ENCODE data around the gene SCAMP4.
A peak's percentile ranks its signal among the peaks of the same experiment; 100 is the strongest.
"Not testable (repeated sequence)": the region's sequence is repeated elsewhere in the genome, so short reads cannot be mapped to it uniquely, and the experiment has no call there.

The SCAMP4 gene

GRCh38 chr19:1883784-1884183 is 21.4 kb upstream of the SCAMP4 start:
- no peak for DNase-seq

- no peak for DNase-seq
Observed at GRCh38 chr19:1884291-1884718, 20.9 kb upstream of the SCAMP4 start.

GRCh38 chr19:1884719-1885334 is 20.4 kb upstream of the SCAMP4 start:
- no peak for DNase-seq

GRCh38 chr19:1885398-1886119 is 19.6 kb upstream of the SCAMP4 start, which contains the start of gene ABHD17A:
TSS of gene ABHD17A (minus strand) at chr19:1885496. CDS start at chr19:1881566, 3,930 bp downstream.
- peak; percentile 90 for DNase-seq

- DNase-seq = not testable (repeated sequence)
Observed at GRCh38 chr19:1886360-1886759, 18.8 kb upstream of the SCAMP4 start.

GRCh38 chr19:1888385-1888784 is 16.8 kb upstream of the SCAMP4 start:
- no peak for DNase-seq

GRCh38 chr19:1889907-1890306 is 15.3 kb upstream of the SCAMP4 start:
- no peak for DNase-seq

GRCh38 chr19:1893791-1894190 is 11.4 kb upstream of the SCAMP4 start:
- no peak for DNase-seq

GRCh38 chr19:1896508-1896907 is 8.7 kb upstream of the SCAMP4 start:
- DNase-seq = no peak

GRCh38 chr19:1901940-1902404 is 3.2 kb upstream of the SCAMP4 start:
- DNase-seq = no peak

GRCh38 chr19:1902923-1903322 is 2.3 kb upstream of the SCAMP4 start:
- DNase-seq = no peak

GRCh38 chr19:1904860-1905109 is 414 bp upstream of the SCAMP4 start:
- DNase-seq = no peak

- no peak for DNase-seq
Observed at GRCh38 chr19:1905863-1906375, 720 bp downstream of the SCAMP4 start.

- DNase-seq = no peak
Observed at GRCh38 chr19:1906985-1907562, 1.9 kb downstream of the SCAMP4 start.

- no peak for DNase-seq
Observed at GRCh38 chr19:1907563-1908363, 2.6 kb downstream of the SCAMP4 start.

- DNase-seq = no peak
Observed at GRCh38 chr19:1908364-1908678, 3.1 kb downstream of the SCAMP4 start.

- DNase-seq = peak; percentile 57
Observed at GRCh38 chr19:1909761-1910080, 4.5 kb downstream of the SCAMP4 start.

- DNase-seq = no peak
Observed at GRCh38 chr19:1910177-1910576, 5.0 kb downstream of the SCAMP4 start.

- no peak for DNase-seq
Observed at GRCh38 chr19:1911098-1911497, 5.9 kb downstream of the SCAMP4 start.

- no peak for DNase-seq
Observed at GRCh38 chr19:1911995-1912394, 6.8 kb downstream of the SCAMP4 start.

GRCh38 chr19:1912760-1913505 is 7.7 kb downstream of the SCAMP4 start:
- DNase-seq = no peak

- DNase-seq = no peak
Observed at GRCh38 chr19:1913781-1914577, 8.8 kb downstream of the SCAMP4 start.

All from GDM1 (cell line).